DOHH2 (cell line): Measurements from ENCODE around the gene GLB1L2.

ENCODE experiments used
- CTCF ChIP-seq: fragments of 200-600 bp; sonication (generic); IDR thresholded peaks from one replicate; pipeline ENCODE4 v1.5.1; 2014; ENCODE audit warnings: antibody characterized with exemption, mild to moderate bottlenecking, low read depth, low read length; ENCODE audit not compliant: poor library complexity, severe bottlenecking
- EZH2phosphoT487 ChIP-seq: fragments of 200-600 bp; sonication (generic); IDR thresholded peaks from 2 replicates; pipeline ENCODE4 v1.6.1; 2017; ENCODE audit warnings: borderline replicate concordance, mild to moderate bottlenecking, antibody characterized with exemption, low read length, moderate library complexity, mixed read lengths

GRCh38 chr11:134365011-134365925 is 33.5 kb downstream of the GLB1L2 start:
- TF ChIP-seq CTCF = no peak
- TF ChIP-seq EZH2phosphoT487 = no peak
